HG02973 (cell line): Measurements from ENCODE around the gene RIMBP2.

Source experiments
- ATAC-seq: cut with Tn5 transposase; IDR thresholded peaks from one replicate; pipeline ENCODE4 v1.9.1; 2021; ENCODE audit warnings: moderate library complexity; ENCODE audit not compliant: unreplicated experiment

Gene RIMBP2

DNA sequence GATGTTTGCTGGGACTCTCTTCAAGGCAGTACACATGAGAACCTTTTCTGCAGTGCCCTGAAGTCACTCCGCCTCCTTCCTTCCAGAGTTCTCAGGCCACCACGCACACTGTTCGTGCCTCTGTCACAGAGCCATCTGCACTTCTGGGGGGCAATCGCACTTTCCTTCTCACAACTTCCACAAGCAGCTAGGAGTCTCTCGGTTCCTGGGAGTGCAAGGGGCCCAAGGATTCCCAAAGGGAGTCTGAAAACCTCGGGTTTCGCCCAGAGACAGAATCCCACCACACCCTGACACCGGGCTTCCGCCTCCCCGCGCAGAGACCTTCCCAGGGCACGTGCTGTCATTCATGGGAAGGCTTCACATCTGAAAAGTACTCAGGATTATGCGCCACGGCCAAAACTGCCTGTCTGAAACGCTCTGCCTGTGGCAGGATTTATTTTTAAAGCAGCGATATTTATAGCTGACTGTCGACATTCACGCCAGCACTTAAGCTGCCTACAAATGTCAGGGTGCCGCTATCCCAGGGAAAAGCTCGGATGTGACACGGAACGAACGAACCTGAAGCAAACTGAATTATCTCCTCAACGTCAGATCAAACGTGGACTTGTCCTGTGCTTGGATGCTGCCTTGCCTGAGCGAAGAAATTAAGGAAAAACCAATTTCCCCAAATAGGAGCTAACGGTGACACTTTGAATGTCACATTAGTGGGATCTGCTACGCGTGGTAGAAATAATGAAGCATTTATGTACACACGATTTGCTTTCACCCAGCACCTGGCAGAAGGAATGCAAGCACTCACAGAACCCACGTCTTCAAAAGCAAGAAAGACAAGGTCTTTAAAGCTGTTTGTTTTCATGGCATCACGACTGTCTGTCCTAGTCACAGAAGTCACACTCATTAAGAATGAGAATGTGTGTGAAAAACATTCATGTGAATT, 224.4 kb downstream of the RIMBP2 start:
- no peak for ATAC-seq

GRCh38 chr12:130490674-130491073, 225.4 kb downstream of the RIMBP2 start:
- no peak for ATAC-seq

DNA sequence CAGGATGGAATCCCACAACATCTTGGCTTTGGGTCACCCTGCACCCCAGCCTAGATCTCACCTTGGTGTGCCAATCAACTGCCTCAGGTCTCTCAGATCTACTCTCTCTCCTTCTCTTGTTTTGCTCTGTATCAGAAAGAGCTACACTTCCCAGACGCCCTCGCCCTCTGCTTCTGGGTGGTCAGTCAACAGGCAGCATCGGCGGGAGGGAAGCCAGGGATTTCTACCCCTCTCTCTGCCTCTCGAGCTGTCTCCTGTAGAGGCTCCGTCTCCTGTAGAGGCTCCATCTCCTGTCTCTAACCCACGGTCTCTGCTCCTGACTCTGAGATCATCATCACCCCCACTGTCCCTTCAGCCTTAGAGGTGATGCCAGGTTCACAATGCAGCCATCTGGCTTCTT, 226.8 kb downstream of the RIMBP2 start:
- no peak for ATAC-seq

DNA sequence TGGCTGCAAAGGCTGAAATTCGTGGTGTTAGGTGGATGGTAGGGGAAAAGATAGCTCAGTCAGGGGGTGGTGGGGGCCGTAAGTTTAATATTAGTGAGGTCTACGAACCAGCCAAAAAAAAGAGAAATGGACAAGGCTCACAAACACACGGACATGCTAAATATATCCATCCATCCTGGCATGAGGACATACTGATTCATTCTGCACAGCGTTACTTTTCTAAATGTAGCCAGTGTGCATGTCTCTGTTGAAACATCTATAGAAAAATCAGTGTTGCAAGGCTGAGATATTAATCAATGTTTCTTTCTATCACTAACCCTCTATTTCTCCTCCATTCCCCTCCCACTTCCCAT, 227.8 kb downstream of the RIMBP2 start:
- ATAC-seq, result no peak

GRCh38 chr12:130487636-130488357, 228.3 kb downstream of the RIMBP2 start:
- no peak for ATAC-seq

DNA sequence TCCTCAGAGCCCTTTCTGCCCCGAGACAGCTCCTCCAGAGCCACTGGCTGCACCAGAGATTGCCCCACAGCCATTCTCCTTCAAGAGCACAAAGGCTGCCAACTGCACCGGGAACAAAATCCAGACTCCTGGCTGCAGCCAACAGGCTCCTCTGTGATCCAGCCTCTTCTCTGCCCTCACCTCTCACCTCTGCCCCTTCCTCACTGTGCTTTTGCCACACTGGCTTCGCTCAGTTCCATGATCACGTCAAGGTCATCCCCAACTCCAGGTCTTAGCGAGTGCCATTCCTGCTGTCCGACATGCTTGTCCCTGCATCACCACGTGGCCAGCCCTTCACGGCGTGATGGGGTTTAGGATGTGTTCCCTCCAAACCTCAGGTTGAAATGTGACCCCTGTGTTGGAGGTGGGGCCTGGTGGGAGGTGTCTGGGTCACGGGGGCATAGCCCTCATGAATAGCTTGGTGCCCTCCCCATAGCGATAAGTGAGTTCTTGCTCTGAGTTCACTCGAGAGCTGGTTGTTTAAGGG, 229.1 kb downstream of the RIMBP2 start:
- no peak for ATAC-seq

DNA sequence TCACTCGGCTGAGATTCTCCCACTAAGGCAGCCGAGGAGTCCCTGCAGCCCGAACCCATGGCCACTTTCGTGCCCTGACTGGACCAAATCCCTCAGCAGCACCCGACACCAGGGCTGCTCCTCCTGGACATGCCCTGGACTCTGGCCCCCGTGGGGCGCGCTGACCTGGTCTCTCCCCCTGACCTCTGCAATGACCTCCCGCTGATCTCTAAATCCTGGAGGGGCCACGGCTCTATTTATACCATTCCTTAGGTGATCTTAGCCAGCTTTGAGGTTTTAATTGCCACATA, 230.0 kb downstream of the RIMBP2 start:
- no peak for ATAC-seq

GRCh38 chr12:130485291-130486145, 230.6 kb downstream of the RIMBP2 start:
- ATAC-seq, result no peak

DNA sequence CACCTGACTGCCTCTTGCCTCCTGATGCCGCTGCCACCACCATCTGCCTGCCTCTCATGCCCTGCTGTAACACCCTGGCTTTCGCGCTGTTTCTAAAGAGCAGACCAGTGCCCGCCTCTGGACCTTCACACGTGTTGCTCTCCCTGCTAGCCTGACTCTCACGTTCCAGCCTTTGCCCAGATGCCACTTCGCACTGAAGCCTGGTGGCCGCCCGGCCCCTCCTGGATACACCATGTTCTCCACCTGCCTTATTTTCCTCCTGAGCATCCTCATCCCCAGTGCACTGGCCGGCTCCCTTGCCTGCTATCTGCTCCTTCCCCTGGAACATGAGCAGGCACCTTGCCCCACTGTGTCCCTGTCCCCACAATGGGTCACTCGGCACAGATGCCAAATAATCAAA, 231.9 kb downstream of the RIMBP2 start:
- no peak for ATAC-seq

DNA sequence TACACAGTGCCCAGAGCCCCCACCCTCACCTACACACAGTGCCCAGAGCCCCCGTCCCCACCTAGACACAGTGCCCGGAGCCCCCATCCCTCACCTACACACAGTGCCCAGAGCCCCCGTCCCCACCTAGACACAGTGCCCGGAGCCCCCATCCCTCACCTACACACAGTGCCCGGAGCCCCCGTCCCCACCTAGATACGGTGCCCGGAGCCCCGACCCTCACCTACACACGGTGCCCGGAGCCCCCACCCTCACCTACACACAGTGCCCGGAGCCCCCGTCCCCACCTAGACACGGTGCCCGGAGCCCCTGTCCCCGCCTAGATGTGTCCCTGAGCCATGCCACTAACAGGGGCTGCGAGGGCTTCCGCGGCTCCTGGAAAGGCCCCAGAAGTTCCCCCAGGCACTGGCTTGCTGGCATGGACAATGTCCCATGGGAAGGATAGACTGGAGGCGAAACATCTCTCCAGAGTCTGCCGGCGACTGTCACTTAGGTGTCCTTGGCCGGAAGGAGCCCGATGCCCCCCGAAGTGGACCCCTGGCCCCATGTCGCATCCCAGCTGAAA, 232.4 kb downstream of the RIMBP2 start:
- ATAC-seq, result no peak

- no peak for ATAC-seq
These were observed 233.7 kb downstream of the RIMBP2 start for GRCh38 chr12:130482448-130482847.

- ATAC-seq, result no peak
These were observed 234.7 kb downstream of the RIMBP2 start for GRCh38 chr12:130481392-130481879.

GRCh38 chr12:130480887-130481286, 235.2 kb downstream of the RIMBP2 start:
- ATAC-seq, result no peak

GRCh38 chr12:130480231-130480630, 235.9 kb downstream of the RIMBP2 start:
- ATAC-seq, result no peak

DNA sequence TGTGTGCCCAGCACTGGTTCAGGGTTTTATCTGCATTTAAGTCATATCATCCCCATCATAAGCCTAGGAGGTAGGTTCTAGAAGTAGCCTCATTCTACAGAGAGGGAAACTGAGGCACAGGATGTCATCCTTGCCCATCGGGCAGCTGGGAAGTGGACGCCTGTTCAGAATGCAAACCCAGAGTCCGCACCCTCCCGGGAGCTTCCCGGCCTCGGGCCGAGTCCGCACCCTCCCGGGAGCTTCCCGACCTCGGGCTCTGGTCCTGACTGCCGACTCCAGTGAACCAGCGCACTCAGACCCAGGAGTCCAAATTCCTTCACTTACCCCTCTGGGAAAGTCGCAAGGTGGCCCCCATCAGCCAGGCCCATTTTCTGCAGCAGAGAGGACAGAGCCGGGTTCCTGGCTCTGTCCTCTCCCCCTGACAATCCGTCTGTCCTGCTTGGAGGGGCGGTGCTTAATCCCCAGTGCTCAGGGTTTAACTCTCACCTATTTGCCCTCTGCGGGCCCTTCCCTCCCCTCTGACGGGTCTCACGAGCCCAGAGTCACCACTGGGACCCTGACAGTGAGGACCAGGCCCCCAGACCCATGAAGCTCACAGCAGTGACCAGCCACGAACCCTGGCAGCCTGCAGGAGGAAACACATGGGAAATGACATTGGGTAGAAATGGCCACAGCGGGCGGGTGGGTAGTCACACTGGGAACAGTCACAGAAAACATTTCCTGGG, 236.5 kb downstream of the RIMBP2 start:
- ATAC-seq, result no peak

DNA sequence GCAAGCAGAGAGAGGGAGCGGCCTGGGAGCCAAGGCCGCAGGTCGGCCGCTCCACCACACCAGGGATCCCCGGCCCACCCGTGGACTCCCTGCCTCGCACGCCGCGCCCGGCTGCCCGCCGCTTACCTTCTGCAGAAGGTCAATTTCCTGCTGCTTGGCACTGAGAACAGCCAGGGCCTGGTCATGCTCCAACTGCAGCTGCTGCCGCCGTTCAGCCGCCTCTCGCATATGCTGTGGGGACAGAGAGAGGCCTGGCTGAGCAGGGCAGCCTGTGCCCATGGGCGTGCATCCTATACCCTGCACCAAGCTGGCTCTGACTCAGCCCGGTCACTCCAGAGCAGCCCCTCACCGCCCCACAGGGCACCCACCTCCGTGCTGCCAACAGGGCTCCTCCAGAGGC, 237.3 kb downstream of the RIMBP2 start:
- ATAC-seq, result no peak

DNA sequence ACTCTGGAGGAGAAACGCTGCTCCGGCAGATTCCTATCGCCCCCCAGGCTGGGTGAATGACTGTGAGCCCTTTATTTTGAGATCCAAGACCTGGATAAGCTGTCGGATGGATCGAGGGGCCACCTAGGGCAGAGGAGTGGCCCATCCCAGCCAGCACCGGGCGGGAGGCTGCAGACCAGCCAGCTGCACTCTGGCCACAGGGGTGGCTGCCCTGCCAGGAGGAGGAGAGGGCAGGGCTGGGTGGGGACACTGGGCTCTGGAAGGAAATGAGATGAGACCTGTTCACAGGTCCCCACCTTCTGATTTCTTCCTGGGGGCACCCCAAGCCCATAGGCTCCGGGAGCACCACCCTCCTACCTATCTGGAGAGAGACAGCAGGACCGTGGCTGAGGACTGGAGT, 238.4 kb downstream of the RIMBP2 start:
- ATAC-seq, result no peak

DNA sequence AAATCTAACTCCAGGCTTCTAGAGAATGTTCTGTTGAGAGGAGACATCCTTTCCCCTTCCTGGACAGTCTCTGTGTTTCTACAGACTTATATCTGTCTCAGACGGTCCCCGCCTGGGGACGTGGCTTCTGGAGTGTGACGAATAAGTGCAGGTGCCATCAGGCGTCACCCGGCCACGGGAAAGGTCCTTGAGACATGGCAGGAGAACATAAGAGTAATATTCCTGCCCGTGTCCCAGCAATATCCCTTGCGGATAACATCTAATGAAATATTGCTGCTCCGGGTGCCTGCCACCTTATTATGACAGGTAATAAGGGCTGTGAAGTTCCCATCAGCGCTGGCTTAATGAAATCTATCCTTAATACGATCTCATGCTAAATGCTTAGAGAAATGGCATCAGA, 238.8 kb downstream of the RIMBP2 start:
- no peak for ATAC-seq

DNA sequence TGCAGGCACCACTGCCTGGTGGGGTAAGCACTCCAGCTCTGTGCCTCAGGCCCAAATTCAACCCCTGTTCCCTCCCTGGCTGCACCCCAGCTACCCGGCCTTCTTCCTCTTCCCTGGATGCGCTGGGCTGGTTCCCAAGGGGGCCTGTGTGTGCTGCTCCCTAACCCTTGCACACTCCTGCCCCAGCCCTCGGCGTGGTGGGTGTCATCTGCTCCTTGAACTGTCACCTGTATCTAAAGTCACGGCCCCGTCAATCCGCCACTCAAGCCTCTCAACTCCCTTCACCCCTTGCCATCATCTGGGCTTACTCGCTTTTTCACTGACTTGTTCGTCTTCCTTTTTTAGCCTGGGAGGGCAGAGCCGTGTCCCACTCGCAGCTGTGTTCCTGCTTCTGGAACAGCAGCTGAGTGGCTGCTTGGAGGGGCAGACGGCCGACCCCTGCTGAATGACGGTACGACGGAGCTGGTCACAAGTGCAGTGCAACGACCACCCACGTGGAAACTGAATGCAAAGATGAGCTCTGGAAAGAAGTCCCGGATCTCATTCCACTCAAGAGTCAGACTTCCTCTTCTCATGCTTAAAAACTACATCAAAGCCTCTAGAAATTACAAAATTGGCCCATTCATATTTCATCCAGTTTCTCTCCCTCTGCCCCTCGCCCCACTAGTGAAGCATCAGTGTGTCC, 239.5 kb downstream of the RIMBP2 start:
- ATAC-seq, result no peak
